Measurements from ENCODE around the gene RASA4B.
"Not testable (repeated sequence)": the region's sequence is repeated elsewhere in the genome, so short reads cannot be mapped to it uniquely, and the experiment has no call there.

The RASA4B gene

DNA sequence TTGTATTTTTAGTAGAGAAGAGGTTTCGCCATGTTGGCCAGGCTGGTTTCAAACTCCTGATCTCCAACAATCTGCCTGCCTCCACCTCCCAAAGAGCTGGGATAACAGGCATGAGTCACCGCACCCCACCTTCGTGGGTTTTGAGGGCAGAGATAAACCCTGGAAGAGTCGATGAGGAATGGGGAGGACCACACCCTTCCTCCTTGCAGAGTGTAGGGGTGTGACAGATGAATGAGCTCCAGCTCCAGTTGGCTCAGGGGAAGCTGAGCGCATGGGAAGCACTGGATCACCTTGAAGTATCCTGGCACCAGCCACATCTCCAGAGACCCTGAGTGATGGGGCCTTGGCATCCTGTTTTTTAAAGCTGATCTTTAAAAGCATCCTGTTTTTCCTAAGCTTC lies 33.3 kb downstream of the RASA4B start:
- H3K4me1 ChIP-seq (ENCODE audit: control insufficient read depth in 2 of 2, insufficient read depth in 1 of 2, low read depth in 1 of 2, low read length in 2 of 2); H2BK5ac ChIP-seq (ENCODE audit: low read length); DNase-seq (ENCODE audit: low spot score); H3K9ac ChIP-seq (ENCODE audit: low read depth, low read length, poor library complexity); H2AK5ac ChIP-seq (ENCODE audit: low read depth, low read length); H2BK15ac ChIP-seq (ENCODE audit: low read length); H2AFZ ChIP-seq (ENCODE audit: low read length); H2BK120ac ChIP-seq (ENCODE audit: low read depth, low read length); H4K91ac ChIP-seq (ENCODE audit: low read depth, low read length, poor library complexity); H3K79me1 ChIP-seq (ENCODE audit: low read depth, low read length); H3K9me3 ChIP-seq (replicated peaks in 1 of 2; ENCODE audit: control insufficient read depth in 2 of 2, insufficient read depth in 1 of 2, low read depth in 1 of 2, low read length in 2 of 2); H3K36me3 ChIP-seq (replicated peaks in 1 of 2; ENCODE audit: control insufficient read depth in 2 of 2, insufficient read depth in 2 of 2, low read length in 2 of 2); H3K4me3 ChIP-seq (ENCODE audit: low read length in 2 of 2); H4K8ac ChIP-seq (ENCODE audit: low read depth, low read length); H2BK12ac ChIP-seq (ENCODE audit: low read length); H3K27me3 ChIP-seq (ENCODE audit: control insufficient read depth in 3 of 3, insufficient read depth in 3 of 3, low read depth in 1 of 3, low read length in 3 of 3); H3K27ac ChIP-seq (replicated peaks; ENCODE audit: low read length); H3K4ac ChIP-seq (ENCODE audit: low read length); H3K18ac ChIP-seq (ENCODE audit: low read length); H3K23ac ChIP-seq (ENCODE audit: low read depth, low read length, poor library complexity); H3K14ac ChIP-seq (ENCODE audit: low read length); H3K4me2 ChIP-seq (ENCODE audit: insufficient read depth, low read length, poor library complexity, severe bottlenecking): not testable (repeated sequence)
- WGBS, 2 donors (ENCODE audit: extremely low coverage in 2 of 2, insufficient read length in 2 of 2, insufficient replicate concordance in 1 of 2), result no CpG with 5 or more reads among the region's 5 CpGs

DNA sequence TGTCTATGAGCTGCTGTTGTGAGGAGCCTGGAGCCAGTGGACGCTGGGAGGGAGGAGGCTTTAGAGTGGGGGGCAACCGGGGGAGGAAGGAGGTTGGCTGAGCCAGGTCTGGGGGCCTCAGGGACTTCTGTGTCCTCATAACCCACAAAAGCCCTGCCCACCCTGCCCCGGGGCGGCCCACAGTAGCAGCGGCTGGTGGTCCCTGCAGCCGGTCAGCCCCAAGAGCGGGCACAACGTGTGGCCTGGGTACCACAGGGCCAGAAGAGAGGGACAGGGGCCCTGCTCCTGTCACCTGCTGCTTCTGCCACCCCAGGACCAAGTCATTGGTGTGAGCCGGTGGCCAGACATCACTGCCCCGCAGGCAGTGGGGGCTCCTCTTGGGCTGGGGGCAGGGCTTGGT lies 35.6 kb downstream of the RASA4B start:
- not testable (repeated sequence) for H3K4me2 ChIP-seq (ENCODE audit: insufficient read depth, low read length, poor library complexity, severe bottlenecking); H3K4ac ChIP-seq (ENCODE audit: low read length); H2BK120ac ChIP-seq (ENCODE audit: low read depth, low read length); H3K4me1 ChIP-seq (ENCODE audit: control insufficient read depth in 2 of 2, insufficient read depth in 1 of 2, low read depth in 1 of 2, low read length in 2 of 2); H3K79me1 ChIP-seq (ENCODE audit: low read depth, low read length); H3K27me3 ChIP-seq (ENCODE audit: control insufficient read depth in 3 of 3, insufficient read depth in 3 of 3, low read depth in 1 of 3, low read length in 3 of 3); H2BK15ac ChIP-seq (ENCODE audit: low read length); H2BK5ac ChIP-seq (ENCODE audit: low read length); H3K9ac ChIP-seq (ENCODE audit: low read depth, low read length, poor library complexity); H3K18ac ChIP-seq (ENCODE audit: low read length); H3K4me3 ChIP-seq (ENCODE audit: low read length in 2 of 2); H2BK12ac ChIP-seq (ENCODE audit: low read length); H3K36me3 ChIP-seq (replicated peaks in 1 of 2; ENCODE audit: control insufficient read depth in 2 of 2, insufficient read depth in 2 of 2, low read length in 2 of 2); H3K14ac ChIP-seq (ENCODE audit: low read length); DNase-seq (ENCODE audit: low spot score); H2AFZ ChIP-seq (ENCODE audit: low read length); H4K91ac ChIP-seq (ENCODE audit: low read depth, low read length, poor library complexity); H3K27ac ChIP-seq (replicated peaks; ENCODE audit: low read length); H4K8ac ChIP-seq (ENCODE audit: low read depth, low read length); H2AK5ac ChIP-seq (ENCODE audit: low read depth, low read length); H3K23ac ChIP-seq (ENCODE audit: low read depth, low read length, poor library complexity); H3K9me3 ChIP-seq (replicated peaks in 1 of 2; ENCODE audit: control insufficient read depth in 2 of 2, insufficient read depth in 1 of 2, low read depth in 1 of 2, low read length in 2 of 2)
- no CpG with 5 or more reads among the region's 10 CpGs for WGBS, 2 donors (ENCODE audit: extremely low coverage in 2 of 2, insufficient read length in 2 of 2, insufficient replicate concordance in 1 of 2)

- H3K27ac ChIP-seq (replicated peaks; ENCODE audit: low read length), result not testable (repeated sequence)
Observed at GRCh38 chr7:102479982-102480637, 37.5 kb downstream of the RASA4B start.

GRCh38 chr7:102479209-102479584 lies 38.4 kb downstream of the RASA4B start:
- WGBS, 2 donors (ENCODE audit: extremely low coverage in 2 of 2, insufficient read length in 2 of 2, insufficient replicate concordance in 1 of 2), result no CpG with 5 or more reads among the region's 10 CpGs

More at GRCh38 chr7:102479982-102480637, 37.5 kb downstream of the RASA4B start:
- not testable (repeated sequence) for H3K23ac ChIP-seq (ENCODE audit: low read depth, low read length, poor library complexity); H2AK5ac ChIP-seq (ENCODE audit: low read depth, low read length); H2BK15ac ChIP-seq (ENCODE audit: low read length); H2AFZ ChIP-seq (ENCODE audit: low read length); H4K91ac ChIP-seq (ENCODE audit: low read depth, low read length, poor library complexity); H2BK5ac ChIP-seq (ENCODE audit: low read length); H3K36me3 ChIP-seq (replicated peaks in 1 of 2; ENCODE audit: control insufficient read depth in 2 of 2, insufficient read depth in 2 of 2, low read length in 2 of 2); H3K4ac ChIP-seq (ENCODE audit: low read length); H3K4me2 ChIP-seq (ENCODE audit: insufficient read depth, low read length, poor library complexity, severe bottlenecking); H2BK120ac ChIP-seq (ENCODE audit: low read depth, low read length); DNase-seq (ENCODE audit: low spot score); H3K4me1 ChIP-seq (ENCODE audit: control insufficient read depth in 2 of 2, insufficient read depth in 1 of 2, low read depth in 1 of 2, low read length in 2 of 2); H2BK12ac ChIP-seq (ENCODE audit: low read length); H3K9ac ChIP-seq (ENCODE audit: low read depth, low read length, poor library complexity); H3K14ac ChIP-seq (ENCODE audit: low read length); H3K9me3 ChIP-seq (replicated peaks in 1 of 2; ENCODE audit: control insufficient read depth in 2 of 2, insufficient read depth in 1 of 2, low read depth in 1 of 2, low read length in 2 of 2); H3K4me3 ChIP-seq (ENCODE audit: low read length in 2 of 2); H3K79me1 ChIP-seq (ENCODE audit: low read depth, low read length); H3K18ac ChIP-seq (ENCODE audit: low read length); H4K8ac ChIP-seq (ENCODE audit: low read depth, low read length); H3K27me3 ChIP-seq (ENCODE audit: control insufficient read depth in 3 of 3, insufficient read depth in 3 of 3, low read depth in 1 of 3, low read length in 3 of 3)
- WGBS, 2 donors (ENCODE audit: extremely low coverage in 2 of 2, insufficient read length in 2 of 2, insufficient replicate concordance in 1 of 2), result no CpG with 5 or more reads among the region's 11 CpGs

More at GRCh38 chr7:102479209-102479584, 38.4 kb downstream of the RASA4B start:
- Histone ChIP-seq H3K4me3 (ENCODE audit: low read length in 2 of 2) (peak overlapping the region in 1 of 2 donors; percentile 37), H2AFZ (ENCODE audit: low read length) (peak overlapping the region; percentile 49)
- H3K9me3 ChIP-seq (replicated peaks in 1 of 2; ENCODE audit: control insufficient read depth in 2 of 2, insufficient read depth in 1 of 2, low read depth in 1 of 2, low read length in 2 of 2); H4K91ac ChIP-seq (ENCODE audit: low read depth, low read length, poor library complexity); DNase-seq (ENCODE audit: low spot score); H3K14ac ChIP-seq (ENCODE audit: low read length); H3K4me2 ChIP-seq (ENCODE audit: insufficient read depth, low read length, poor library complexity, severe bottlenecking); H3K23ac ChIP-seq (ENCODE audit: low read depth, low read length, poor library complexity); H2BK5ac ChIP-seq (ENCODE audit: low read length); H3K79me1 ChIP-seq (ENCODE audit: low read depth, low read length); H4K8ac ChIP-seq (ENCODE audit: low read depth, low read length); H2BK12ac ChIP-seq (ENCODE audit: low read length); H3K27me3 ChIP-seq (ENCODE audit: control insufficient read depth in 3 of 3, insufficient read depth in 3 of 3, low read depth in 1 of 3, low read length in 3 of 3); H2BK15ac ChIP-seq (ENCODE audit: low read length); H3K18ac ChIP-seq (ENCODE audit: low read length); H2AK5ac ChIP-seq (ENCODE audit: low read depth, low read length); H3K4ac ChIP-seq (ENCODE audit: low read length); H3K36me3 ChIP-seq (replicated peaks in 1 of 2; ENCODE audit: control insufficient read depth in 2 of 2, insufficient read depth in 2 of 2, low read length in 2 of 2); H2BK120ac ChIP-seq (ENCODE audit: low read depth, low read length); H3K9ac ChIP-seq (ENCODE audit: low read depth, low read length, poor library complexity); H3K27ac ChIP-seq (replicated peaks; ENCODE audit: low read length); H3K4me1 ChIP-seq (ENCODE audit: control insufficient read depth in 2 of 2, insufficient read depth in 1 of 2, low read depth in 1 of 2, low read length in 2 of 2): not testable (repeated sequence)
